HepG2 (cell line): ENCODE data around the gene ZNF276. TPM values are rescaled to one million over a fixed set of nuclear protein-coding genes. Genes with fewer than 3 reads are reported as not detected.
A peak's percentile ranks its signal among the peaks of the same experiment; 100 is the strongest.

ENCODE experiments used
- CBX2 ChIP-seq, 2 experiments: fragments of 200-600 bp in 1 of 2; sonication (generic); formaldehyde crosslinking in 1 of 2; IDR thresholded peaks; 2 replicates each; pipeline versions ENCODE4 v1.7.0 to v1.8.1; 2018 to 2022; ENCODE audit warnings: low read depth in 2 of 2, low read length in 1 of 2, mild to moderate bottlenecking in 1 of 2, missing genetic modification reagents in 1 of 2
- GTF3A ChIP-seq: sonication (generic); formaldehyde crosslinking; conservative IDR thresholded peaks from 2 replicates; pipeline ENCODE4 v1.4.0; 2020; ENCODE audit warnings: mild to moderate bottlenecking, missing genetic modification reagents
- MED8 ChIP-seq: sonication (generic); formaldehyde crosslinking; IDR thresholded peaks from 2 replicates; pipeline ENCODE4 v1.8.1; 2023; ENCODE audit warnings: mild to moderate bottlenecking, missing genetic modification reagents; ENCODE audit not compliant: insufficient replicate concordance
- RXRA ChIP-seq: sonication (generic); formaldehyde crosslinking; IDR thresholded peaks from 2 replicates; pipeline ENCODE4 v1.5.1; 2020; ENCODE audit warnings: missing genetic modification reagents
- ZNF276 ChIP-seq: sonication (generic); formaldehyde crosslinking; IDR thresholded peaks from 2 replicates; pipeline ENCODE4 v1.4.0; 2020; ENCODE audit warnings: mild to moderate bottlenecking, low read depth, missing genetic modification reagents
- ZNF317 ChIP-seq: sonication (generic); formaldehyde crosslinking; IDR thresholded peaks from 2 replicates; pipeline ENCODE4 v1.5.0; 2020; ENCODE audit warnings: mild to moderate bottlenecking, missing genetic modification reagents
- ZNF709 ChIP-seq: sonication (generic); formaldehyde crosslinking; IDR thresholded peaks from 2 replicates; pipeline ENCODE4 v1.5.0; 2020; ENCODE audit warnings: mild to moderate bottlenecking, missing genetic modification reagents
- polyA plus RNA-seq, 8 experiments: library from polyadenylated mRNA; depleted of rRNA in 3 of 8; stranded (reverse) in 7 of 8; unstranded in 1 of 8; fragments of >200 nt; fragmentation: Illumina TruSeq in 4 of 8; extraction: Trizol in 4 of 8; gene quantifications; 2 replicates each; pipeline versions ENCODE4 v1.2.1 to v1.2.3, GENCODE V29; 2011 to 2016; ENCODE audit warnings: low read depth in 4 of 8, missing spikeins in 1 of 8, mixed read lengths in 1 of 8; ENCODE audit not compliant: insufficient read depth in 1 of 8
- total RNA-seq, 5 experiments: library from RNA; depleted of rRNA; stranded (reverse); fragments of >200 nt; fragmentation: Illumina TruSeq; extraction: Trizol; gene quantifications; 2 replicates each; pipeline ENCODE4 v1.2.3, GENCODE V29; 2016; ENCODE audit warnings: low read depth in 1 of 5
- TF ChIP-seq, protein P1 (sequence below): sonication (generic); formaldehyde crosslinking; IDR thresholded peaks from 2 replicates; pipeline ENCODE4 v1.5.1; 2020; ENCODE audit warnings: mild to moderate bottlenecking, missing genetic modification reagents, moderate library complexity
- TF ChIP-seq, protein P2 (sequence below): IDR thresholded peaks from 2 replicates; pipeline ENCODE4 v1.6.1; 2016; ENCODE audit warnings: missing compliant biosample characterization, missing genetic modification reagents, borderline replicate concordance
- TF ChIP-seq, protein P3 (sequence below): sonication (generic); formaldehyde crosslinking; IDR thresholded peaks from 2 replicates; pipeline ENCODE4 v1.4.0; 2020; ENCODE audit warnings: missing genetic modification reagents
- TF ChIP-seq, protein P4 (sequence below): sonication (generic); formaldehyde crosslinking; IDR thresholded peaks from 2 replicates; pipeline ENCODE4 v1.4.0; 2020; ENCODE audit warnings: mild to moderate bottlenecking, missing genetic modification reagents
- TF ChIP-seq, protein P5 (sequence below): sonication (generic); formaldehyde crosslinking; IDR thresholded peaks from 2 replicates; pipeline ENCODE4 v1.4.0; 2020; ENCODE audit warnings: missing genetic modification reagents, borderline replicate concordance

ZNF276 gene
- total and polyA plus RNA-seq, 2 of the 13 experiments (the other 11 are each of a cell fraction or from before 2014, with no cell fraction given), result 17.7 to 18.0 TPM

- TF ChIP-seq, protein P1, sequence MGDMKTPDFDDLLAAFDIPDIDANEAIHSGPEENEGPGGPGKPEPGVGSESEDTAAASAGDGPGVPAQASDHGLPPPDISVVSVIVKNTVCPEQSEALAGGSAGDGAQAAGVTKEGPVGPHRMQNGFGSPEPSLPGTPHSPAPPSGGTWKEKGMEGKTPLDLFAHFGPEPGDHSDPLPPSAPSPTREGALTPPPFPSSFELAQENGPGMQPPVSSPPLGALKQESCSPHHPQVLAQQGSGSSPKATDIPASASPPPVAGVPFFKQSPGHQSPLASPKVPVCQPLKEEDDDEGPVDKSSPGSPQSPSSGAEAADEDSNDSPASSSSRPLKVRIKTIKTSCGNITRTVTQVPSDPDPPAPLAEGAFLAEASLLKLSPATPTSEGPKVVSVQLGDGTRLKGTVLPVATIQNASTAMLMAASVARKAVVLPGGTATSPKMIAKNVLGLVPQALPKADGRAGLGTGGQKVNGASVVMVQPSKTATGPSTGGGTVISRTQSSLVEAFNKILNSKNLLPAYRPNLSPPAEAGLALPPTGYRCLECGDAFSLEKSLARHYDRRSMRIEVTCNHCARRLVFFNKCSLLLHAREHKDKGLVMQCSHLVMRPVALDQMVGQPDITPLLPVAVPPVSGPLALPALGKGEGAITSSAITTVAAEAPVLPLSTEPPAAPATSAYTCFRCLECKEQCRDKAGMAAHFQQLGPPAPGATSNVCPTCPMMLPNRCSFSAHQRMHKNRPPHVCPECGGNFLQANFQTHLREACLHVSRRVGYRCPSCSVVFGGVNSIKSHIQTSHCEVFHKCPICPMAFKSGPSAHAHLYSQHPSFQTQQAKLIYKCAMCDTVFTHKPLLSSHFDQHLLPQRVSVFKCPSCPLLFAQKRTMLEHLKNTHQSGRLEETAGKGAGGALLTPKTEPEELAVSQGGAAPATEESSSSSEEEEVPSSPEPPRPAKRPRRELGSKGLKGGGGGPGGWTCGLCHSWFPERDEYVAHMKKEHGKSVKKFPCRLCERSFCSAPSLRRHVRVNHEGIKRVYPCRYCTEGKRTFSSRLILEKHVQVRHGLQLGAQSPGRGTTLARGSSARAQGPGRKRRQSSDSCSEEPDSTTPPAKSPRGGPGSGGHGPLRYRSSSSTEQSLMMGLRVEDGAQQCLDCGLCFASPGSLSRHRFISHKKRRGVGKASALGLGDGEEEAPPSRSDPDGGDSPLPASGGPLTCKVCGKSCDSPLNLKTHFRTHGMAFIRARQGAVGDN (CRISPR knock-in tag), result peak; percentile 67
- TF ChIP-seq ZNF317 (no peak), ZNF276 (CRISPR knock-in tag) (no peak), RXRA (CRISPR knock-in tag) (peak; percentile 94), CBX2 (IDR thresholded peaks at IDR 0.05; ENCODE audit: low read depth, low read length) (no peak), CBX2 (CRISPR knock-in tag; IDR thresholded peaks at IDR 0.05; ENCODE audit: low read depth) (no peak), GTF3A (no peak), MED8 (CRISPR knock-in tag) (no peak), ZNF709 (CRISPR knock-in tag) (no peak)
- TF ChIP-seq, protein P2, sequence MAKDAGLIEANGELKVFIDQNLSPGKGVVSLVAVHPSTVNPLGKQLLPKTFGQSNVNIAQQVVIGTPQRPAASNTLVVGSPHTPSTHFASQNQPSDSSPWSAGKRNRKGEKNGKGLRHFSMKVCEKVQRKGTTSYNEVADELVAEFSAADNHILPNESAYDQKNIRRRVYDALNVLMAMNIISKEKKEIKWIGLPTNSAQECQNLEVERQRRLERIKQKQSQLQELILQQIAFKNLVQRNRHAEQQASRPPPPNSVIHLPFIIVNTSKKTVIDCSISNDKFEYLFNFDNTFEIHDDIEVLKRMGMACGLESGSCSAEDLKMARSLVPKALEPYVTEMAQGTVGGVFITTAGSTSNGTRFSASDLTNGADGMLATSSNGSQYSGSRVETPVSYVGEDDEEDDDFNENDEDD (CRISPR knock-in tag), result no peak
- TF ChIP-seq, protein P3, sequence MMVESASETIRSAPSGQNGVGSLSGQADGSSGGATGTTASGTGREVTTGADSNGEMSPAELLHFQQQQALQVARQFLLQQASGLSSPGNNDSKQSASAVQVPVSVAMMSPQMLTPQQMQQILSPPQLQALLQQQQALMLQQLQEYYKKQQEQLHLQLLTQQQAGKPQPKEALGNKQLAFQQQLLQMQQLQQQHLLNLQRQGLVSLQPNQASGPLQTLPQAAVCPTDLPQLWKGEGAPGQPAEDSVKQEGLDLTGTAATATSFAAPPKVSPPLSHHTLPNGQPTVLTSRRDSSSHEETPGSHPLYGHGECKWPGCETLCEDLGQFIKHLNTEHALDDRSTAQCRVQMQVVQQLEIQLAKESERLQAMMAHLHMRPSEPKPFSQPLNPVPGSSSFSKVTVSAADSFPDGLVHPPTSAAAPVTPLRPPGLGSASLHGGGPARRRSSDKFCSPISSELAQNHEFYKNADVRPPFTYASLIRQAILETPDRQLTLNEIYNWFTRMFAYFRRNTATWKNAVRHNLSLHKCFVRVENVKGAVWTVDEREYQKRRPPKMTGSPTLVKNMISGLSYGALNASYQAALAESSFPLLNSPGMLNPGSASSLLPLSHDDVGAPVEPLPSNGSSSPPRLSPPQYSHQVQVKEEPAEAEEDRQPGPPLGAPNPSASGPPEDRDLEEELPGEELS (CRISPR knock-in tag), result no peak
- TF ChIP-seq, protein P4, sequence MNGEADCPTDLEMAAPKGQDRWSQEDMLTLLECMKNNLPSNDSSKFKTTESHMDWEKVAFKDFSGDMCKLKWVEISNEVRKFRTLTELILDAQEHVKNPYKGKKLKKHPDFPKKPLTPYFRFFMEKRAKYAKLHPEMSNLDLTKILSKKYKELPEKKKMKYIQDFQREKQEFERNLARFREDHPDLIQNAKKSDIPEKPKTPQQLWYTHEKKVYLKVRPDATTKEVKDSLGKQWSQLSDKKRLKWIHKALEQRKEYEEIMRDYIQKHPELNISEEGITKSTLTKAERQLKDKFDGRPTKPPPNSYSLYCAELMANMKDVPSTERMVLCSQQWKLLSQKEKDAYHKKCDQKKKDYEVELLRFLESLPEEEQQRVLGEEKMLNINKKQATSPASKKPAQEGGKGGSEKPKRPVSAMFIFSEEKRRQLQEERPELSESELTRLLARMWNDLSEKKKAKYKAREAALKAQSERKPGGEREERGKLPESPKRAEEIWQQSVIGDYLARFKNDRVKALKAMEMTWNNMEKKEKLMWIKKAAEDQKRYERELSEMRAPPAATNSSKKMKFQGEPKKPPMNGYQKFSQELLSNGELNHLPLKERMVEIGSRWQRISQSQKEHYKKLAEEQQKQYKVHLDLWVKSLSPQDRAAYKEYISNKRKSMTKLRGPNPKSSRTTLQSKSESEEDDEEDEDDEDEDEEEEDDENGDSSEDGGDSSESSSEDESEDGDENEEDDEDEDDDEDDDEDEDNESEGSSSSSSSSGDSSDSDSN (CRISPR knock-in tag), result peak; percentile 17; the same call in 1 of the 2 replicates
- TF ChIP-seq, protein P5, sequence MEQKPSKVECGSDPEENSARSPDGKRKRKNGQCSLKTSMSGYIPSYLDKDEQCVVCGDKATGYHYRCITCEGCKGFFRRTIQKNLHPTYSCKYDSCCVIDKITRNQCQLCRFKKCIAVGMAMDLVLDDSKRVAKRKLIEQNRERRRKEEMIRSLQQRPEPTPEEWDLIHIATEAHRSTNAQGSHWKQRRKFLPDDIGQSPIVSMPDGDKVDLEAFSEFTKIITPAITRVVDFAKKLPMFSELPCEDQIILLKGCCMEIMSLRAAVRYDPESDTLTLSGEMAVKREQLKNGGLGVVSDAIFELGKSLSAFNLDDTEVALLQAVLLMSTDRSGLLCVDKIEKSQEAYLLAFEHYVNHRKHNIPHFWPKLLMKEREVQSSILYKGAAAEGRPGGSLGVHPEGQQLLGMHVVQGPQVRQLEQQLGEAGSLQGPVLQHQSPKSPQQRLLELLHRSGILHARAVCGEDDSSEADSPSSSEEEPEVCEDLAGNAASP (CRISPR knock-in tag), result peak; percentile 83
These were observed 29.3 kb upstream of the ZNF276 start (continued) for GRCh38 chr16:89691986-89692569.
